Endothelial cell of umbilical vein (primary cell): ENCODE measurements around the gene TBC1D21. TPM values are rescaled to one million over a fixed set of nuclear protein-coding genes. Genes with fewer than 3 reads are reported as not detected.

Experiments used
- BruUV-seq: library from RNA; stranded (reverse); fragments of 400-500 nt; replicated peaks from 2 replicates; lab custom pipeline; 2021; lab: Mats Ljungman, UMichigan
- CTCF ChIA-PET: fragments of 300-600, 350-600 bp; sonication (Branson Sonifier 250); formaldehyde crosslinking; loops from one replicate; lab custom pipeline; 2021; ENCODE audit warnings: antibody characterized with exemption, inconsistent platforms; lab: Charles Lee
- POLR2A ChIA-PET: fragments of 300-600, 350-600 bp; sonication (Branson Sonifier 250); formaldehyde crosslinking; loops from one replicate; lab custom pipeline; 2021; ENCODE audit warnings: antibody characterized with exemption, inconsistent platforms; lab: Charles Lee
- DNase-seq: peaks from one replicate; pipeline ENCODE4 v3.0.0-alpha.2; 2011; ENCODE audit warnings: low read depth, low spot score
- FAIRE-seq: peaks from 2 replicates; lab custom pipeline; 2011; peaks lifted over from hg19 to GRCh38; lab: Jason Lieb, UNC
- H2AFZ ChIP-seq: 2 replicates; pipeline ENCODE4 v1.6.0; 2012; ENCODE audit warnings: low read depth, low read length, control low read depth, inconsistent platforms
- H3K27ac ChIP-seq: 2 replicates; pipeline ENCODE4 v1.5.1; 2011; ENCODE audit warnings: low read depth, mild to moderate bottlenecking, control low read depth, low read length, moderate library complexity; ENCODE audit not compliant: insufficient read depth
- H3K27me3 ChIP-seq, 2 experiments: 2 replicates each; pipeline versions ENCODE4 v1.6.0 to v1.6.1; 2011; ENCODE audit warnings: low read length in 2 of 2, mixed read lengths in 1 of 2; ENCODE audit not compliant: control insufficient read depth in 2 of 2, insufficient read depth in 2 of 2
- H3K36me3 ChIP-seq, 2 experiments: 2 replicates in 1 of 2; 3 replicates in 1 of 2; pipeline ENCODE4 v1.5.1; 2011; ENCODE audit warnings: low read length in 2 of 2, mild to moderate bottlenecking in 1 of 2, moderate library complexity in 1 of 2; ENCODE audit not compliant: control insufficient read depth in 2 of 2, insufficient read depth in 2 of 2; ENCODE audit errors: extremely low read depth in 1 of 2
- H3K4me1 ChIP-seq: 3 replicates; pipeline ENCODE4 v1.5.1; 2011; ENCODE audit warnings: mild to moderate bottlenecking, low read length; ENCODE audit not compliant: control insufficient read depth, insufficient read depth; ENCODE audit errors: extremely low read depth
- H3K4me2 ChIP-seq: 2 replicates; pipeline ENCODE4 v1.6.1; 2011; ENCODE audit warnings: low read length, control low read depth, mixed read lengths; ENCODE audit not compliant: insufficient read depth
- H3K4me3 ChIP-seq, 3 experiments: fragments of 200-600 bp in 1 of 3; sonication (generic), shearing (Covaris generic) in 1 of 3; replicated peaks in 1 of 3; 2 replicates each; pipeline ENCODE4 v1.5.1; 2011 to 2016; ENCODE audit warnings: control low read depth in 3 of 3, low read length in 3 of 3, mild to moderate bottlenecking in 2 of 3, inconsistent platforms in 1 of 3, low read depth in 1 of 3, moderate library complexity in 1 of 3; ENCODE audit not compliant: insufficient read depth in 1 of 3
- H3K79me2 ChIP-seq: 2 replicates; pipeline ENCODE4 v1.6.0; 2012; ENCODE audit warnings: low read length, inconsistent platforms; ENCODE audit not compliant: control insufficient read depth, insufficient read depth
- H3K9ac ChIP-seq: replicated peaks from 2 replicates; pipeline ENCODE3; 2011; ENCODE audit warnings: low read length, control low read depth; ENCODE audit not compliant: insufficient read depth; ENCODE audit errors: extremely low read depth
- H3K9me1 ChIP-seq: replicated peaks from 3 replicates; pipeline ENCODE4 v1.6.0; 2011; ENCODE audit warnings: mild to moderate bottlenecking, low read length; ENCODE audit not compliant: control insufficient read depth, insufficient read depth; ENCODE audit errors: extremely low read depth
- H3K9me3 ChIP-seq: replicated peaks from 2 replicates; pipeline ENCODE4 v1.5.1; 2012; ENCODE audit warnings: low read length, inconsistent platforms; ENCODE audit not compliant: control insufficient read depth, insufficient read depth
- H4K20me1 ChIP-seq: replicated peaks from 2 replicates; pipeline ENCODE3; 2011; ENCODE audit warnings: mild to moderate bottlenecking, low read length; ENCODE audit not compliant: control insufficient read depth, insufficient read depth; ENCODE audit errors: extremely low read depth
- CTCF ChIP-seq, 2 donors: IDR thresholded peaks; 1 replicate in 1 of 2; 2 replicates in 1 of 2; pipeline ENCODE4 v1.5.1; 2011; ENCODE audit warnings: low read length in 2 of 2, mild to moderate bottlenecking in 2 of 2, moderate library complexity in 2 of 2, control low read depth in 1 of 2, inconsistent platforms in 1 of 2, low read depth in 1 of 2; ENCODE audit not compliant: insufficient read depth in 1 of 2; ENCODE audit errors: extremely low read depth in 1 of 2
- EZH2 ChIP-seq: IDR thresholded peaks from 2 replicates; pipeline ENCODE4 v1.6.1; 2012; ENCODE audit warnings: borderline replicate concordance, low read depth, mild to moderate bottlenecking, moderate library complexity, low read length, inconsistent platforms; ENCODE audit not compliant: severe bottlenecking
- FOS ChIP-seq: IDR thresholded peaks from 2 replicates; pipeline ENCODE4 v1.6.1; 2011; ENCODE audit warnings: mild to moderate bottlenecking, low read length, moderate library complexity, borderline replicate concordance; ENCODE audit not compliant: insufficient read depth
- GATA2 ChIP-seq: IDR thresholded peaks from 2 replicates; pipeline ENCODE4 v1.7.0; 2011; ENCODE audit warnings: low read depth, mild to moderate bottlenecking, moderate library complexity, mixed read lengths, low read length; ENCODE audit not compliant: insufficient read length, insufficient read depth
- JUN ChIP-seq: IDR thresholded peaks from 2 replicates; pipeline ENCODE4 v1.6.1; 2011; ENCODE audit warnings: borderline replicate concordance, low read depth; ENCODE audit not compliant: insufficient read length, insufficient read depth
- MAX ChIP-seq: IDR thresholded peaks from 2 replicates; pipeline ENCODE4 v1.6.1; 2011; ENCODE audit not compliant: insufficient read depth, insufficient read length
- MYC ChIP-seq: IDR thresholded peaks from one replicate; pipeline ENCODE4 v1.6.1; 2011; ENCODE audit warnings: mild to moderate bottlenecking, low read depth, low read length
- POLR2A ChIP-seq: IDR thresholded peaks from 2 replicates; pipeline ENCODE4 v1.6.1; 2012; ENCODE audit warnings: low read depth, mild to moderate bottlenecking, control low read depth, low read length
- POLR2AphosphoS5 ChIP-seq: IDR thresholded peaks from 2 replicates; pipeline ENCODE4 v1.6.1; 2012; ENCODE audit warnings: low read depth, mild to moderate bottlenecking, control low read depth, low read length, moderate library complexity; ENCODE audit not compliant: insufficient read depth
- dilution Hi-C: fragments of 300-500 bp; cut with MboI; formaldehyde crosslinking; loops from one replicate; pipeline ENCODE4 v1.15.0; 2019; ENCODE audit warnings: low sequenced_read_pairs; ENCODE audit not compliant: extremely low pct_ligation_motif_present
- intact Hi-C: fragments of 100-400 bp; cut with micrococcal nuclease; formaldehyde crosslinking; loops from one replicate; pipeline ENCODE4 v1.10.0; 2022
- polyA plus RNA-seq, 4 experiments: library from polyadenylated mRNA; depleted of rRNA in 3 of 4; stranded (reverse) in 3 of 4; unstranded in 1 of 4; fragments of >200 nt; gene quantifications; 2 replicates each; pipeline versions ENCODE4 v1.2.1 to v1.2.3, GENCODE V29; 2011 to 2012; ENCODE audit warnings: missing spikeins in 1 of 4
- total RNA-seq: library from RNA; stranded (reverse); gene quantifications from 2 replicates; pipeline ENCODE4 v1.2.3, GENCODE V29; 2021

Gene TBC1D21
- total and polyA plus RNA-seq, 2 donors (not counting 3 experiments of a cell fraction or from before 2014, with no cell fraction given) = not detected

GRCh38 chr15:73865379-73865778 is 8.0 kb upstream of the TBC1D21 start:
- Histone ChIP-seq H3K4me2 (no peak overlapping the region), H3K9me1 (no peaks in the 10 kb centered on the region), H3K9ac (no peak overlapping the region), H3K79me2 (no peaks in the 10 kb centered on the region), H3K4me3 (no peak overlapping the region), H3K4me1 (no peaks in the 10 kb centered on the region), H3K36me3 (no peaks in the 10 kb centered on the region), H2AFZ (no peak overlapping the region), H3K9me3 (no peaks in the 10 kb centered on the region), H3K27ac (no peak overlapping the region), H4K20me1 (no peaks in the 10 kb centered on the region), H3K27me3 (peaks cover 16 to 33% of the 10 kb centered on the region in 2 experiments)
- intact Hi-C loops (no loop called here), dilution Hi-C loops (no loop called here)
- no peak for FAIRE-seq
- CTCF ChIA-PET = interaction anchor here (1.8 kb wide), 1 partner anchor 9 kb away, joined by 17 read pairs; no protein-coding TSS in a partner anchor
- no TSS peak for BruUV-seq
- POLR2A ChIA-PET = no interaction called here
- no peak for DNase-seq
- no peak for TF ChIP-seq MAX
- no peak for TF ChIP-seq EZH2
- TF ChIP-seq POLR2AphosphoS5 = no peak
- no peak for TF ChIP-seq GATA2
- no peak for TF ChIP-seq MYC
- no peak for TF ChIP-seq POLR2A
- TF ChIP-seq JUN = no peak
- no peak for TF ChIP-seq FOS
- TF ChIP-seq CTCF (IDR thresholded peaks at IDR 0.05; ENCODE audit: extremely low read depth in 1 of 2, insufficient read depth in 1 of 2, low read depth in 1 of 2, low read length in 2 of 2) = no peak
